Adrenal gland (tissue), 12 donors: ENCODE data around the gene SERPINB6. TPM values are rescaled to one million over a fixed set of nuclear protein-coding genes. Genes with fewer than 3 reads are reported as not detected.

Experiments
- DNase-seq, 7 donors: peaks; one replicate each; pipeline ENCODE4 v3.0.0-alpha.2; 2019 to 2020
- H3K27ac ChIP-seq, 5 donors: fragments of 200-600 bp; sonication (generic) in 4 of 5; 1 replicate in 3 of 5; 2 replicates in 2 of 5; pipeline versions ENCODE4 v1.5.1 to v1.8.0; 2016 to 2020; ENCODE audit warnings: mild to moderate bottlenecking in 1 of 5
- H3K27me3 ChIP-seq: fragments of 200-600 bp; 2 replicates; pipeline ENCODE4 v1.8.0; 2021
- H3K36me3 ChIP-seq, 2 donors: fragments of 200-600 bp; replicated peaks in 1 of 2; 1 replicate in 1 of 2; 2 replicates in 1 of 2; pipeline versions ENCODE4 v1.5.1 to v1.8.0; 2018 to 2022
- H3K4me1 ChIP-seq, 2 donors: fragments of 200-600 bp; replicated peaks in 1 of 2; 1 replicate in 1 of 2; 2 replicates in 1 of 2; pipeline versions ENCODE4 v1.5.1 to v1.8.0; 2018 to 2021
- H3K4me3 ChIP-seq, 4 donors: fragments of 200-600 bp; sonication (generic) in 3 of 4; one replicate each; pipeline ENCODE4 v1.5.1; 2016 to 2018
- H3K9me3 ChIP-seq, 3 donors: fragments of 200-600 bp; sonication (generic) in 1 of 3; replicated peaks in 1 of 3; 1 replicate in 2 of 3; 2 replicates in 1 of 3; pipeline versions ENCODE4 v1.5.1 to v1.8.0; 2016 to 2021
- CTCF ChIP-seq, 6 experiments: fragments of 450-650 bp in 4 of 6; fragments of 200-600 bp in 2 of 6; sonication (generic) in 1 of 6; IDR thresholded peaks; 1 replicate in 5 of 6; 2 replicates in 1 of 6; pipeline versions ENCODE4 v1.5.1 to v1.8.0; 2016 to 2021; ENCODE audit warnings: antibody characterized with exemption in 6 of 6, mild to moderate bottlenecking in 2 of 6, moderate library complexity in 1 of 6
- POLR2A ChIP-seq, 2 donors: fragments of 450-650 bp; IDR thresholded peaks; one replicate each; pipeline ENCODE4 v1.6.1; 2017; ENCODE audit warnings: antibody characterized with exemption in 2 of 2, mild to moderate bottlenecking in 2 of 2, moderate library complexity in 1 of 2
- WGBS, 4 donors: extraction: QIAGEN DNeasy Blood & Tissue Kit in 2 of 4; methylation state at CpG; one replicate each; pipeline versions ENCODE4 v1.1.5 to v1.1.7; 2013 to 2017; 5-methylcytosine and 5-hydroxymethylcytosine counted together
- intact Hi-C, 2 donors: fragments of 100-400 bp; cut with DNase I; formaldehyde crosslinking; loops; one replicate each; pipeline versions ENCODE4 v1.14.1 to v1.15.0; 2022 to 2023
- polyA plus RNA-seq, 3 donors: library from polyadenylated mRNA; stranded (reverse); fragments of 200-250 nt in 2 of 3; fragments of 350-450 nt in 1 of 3; fragmentation: Illumina TruSeq in 1 of 3; extraction: RNeasy Lipid Tissue Mini Kit (QIAGEN cat#74804) in 1 of 3; gene quantifications; one replicate each; pipeline ENCODE4 v1.2.3, GENCODE V29; 2013 to 2014
- total RNA-seq, 9 donors: library from RNA; depleted of rRNA in 4 of 9; stranded (reverse); fragments of >200 nt in 4 of 9; fragments of 120-200 nt in 1 of 9; fragmentation: NEBNext Ultra II Directional in 1 of 9; extraction: Animal tissue kit (Norgen Biotek cat#: 25700) in 1 of 9; gene quantifications; one replicate each; pipeline versions ENCODE4 v1.1.0 to v1.2.4, GENCODE V29; 2013 to 2023
- donor health status: healthy with polysubstance abuse.
- donor health status: Bipolar disorder and iron deficiency.
- donor health status: DM: yes; HTN: yes; CAD: no.
- donor health status: DM: no; HTN: no; CAD: no.
- donor health status: DM: no; HTN: no; CAD: no.
- donor health status: DM: yes; HTN: yes; CAD: no.

Gene SERPINB6
- total and polyA plus RNA-seq, 12 donors = 132 to 332 (median 209) TPM

DNA sequence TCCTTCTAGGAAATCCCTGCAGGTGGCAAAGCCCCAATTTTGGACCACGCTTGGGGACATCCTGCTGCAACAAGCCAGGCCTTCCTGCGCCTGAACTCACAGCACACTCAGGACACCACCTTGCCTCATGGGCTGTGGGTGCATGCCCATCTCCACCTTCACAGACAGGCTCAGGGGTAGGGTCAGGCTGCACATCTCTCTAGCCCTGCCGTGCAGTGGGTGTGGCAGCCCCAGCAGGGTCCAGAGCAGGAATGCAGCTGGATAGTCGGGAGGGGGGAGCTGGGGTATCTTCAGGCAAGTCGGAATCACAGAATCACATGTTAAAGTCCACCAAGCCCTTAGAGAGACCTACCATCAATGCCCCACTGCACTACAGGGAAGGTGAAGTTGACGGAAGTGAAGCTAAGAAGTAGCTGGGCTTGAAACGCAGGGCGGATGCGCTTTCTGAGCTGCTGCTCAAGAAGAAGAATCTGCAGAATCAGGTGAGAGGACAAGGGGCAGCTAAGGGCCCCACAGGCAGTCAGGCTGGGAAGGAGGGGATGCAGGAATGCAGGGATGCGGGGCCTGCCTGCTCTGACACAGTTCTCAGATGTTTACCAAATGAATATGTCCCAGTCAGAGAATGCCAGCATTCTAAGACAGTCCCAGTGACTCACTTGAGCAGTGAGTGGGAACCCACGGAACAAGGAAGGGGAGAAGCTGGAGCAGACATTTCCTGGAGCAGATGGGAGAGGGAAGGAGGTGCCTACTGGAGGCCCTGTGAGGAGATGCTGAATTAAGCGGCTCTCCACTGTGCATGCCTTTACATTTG is 11.3 kb downstream of the SERPINB6 start:
- 76 to 87% (median 79%) methylated on average over 12 of the region's 12 CpGs for WGBS, 4 donors

DNA sequence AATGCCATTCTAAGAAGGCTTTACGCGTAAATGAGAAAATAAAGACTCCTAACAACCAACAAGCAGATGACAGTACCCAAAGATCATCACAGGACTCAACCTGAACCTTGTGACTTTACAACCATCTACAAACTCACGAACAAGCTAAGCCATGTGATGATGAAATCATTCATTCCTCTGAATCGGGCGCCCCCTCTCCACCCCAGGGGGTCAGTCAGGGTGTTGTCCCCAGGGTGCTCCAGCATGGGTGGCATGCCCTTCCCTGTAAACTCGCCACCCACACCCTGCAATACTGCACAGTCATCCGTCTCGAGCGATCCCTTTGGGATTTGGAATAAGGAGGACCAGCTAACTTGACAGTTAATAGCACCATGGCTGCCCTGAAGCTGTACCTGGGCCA is 12.6 kb downstream of the SERPINB6 start:
- H3K9me3 ChIP-seq = no peaks in the 10 kb centered on the region
- 85 to 91% (median 87%) methylated on average over 5 to 9 of the region's 9 CpGs for WGBS, 4 donors
- H3K27me3 ChIP-seq = no peaks in the 10 kb centered on the region
- H3K27ac ChIP-seq = peak overlapping the region in 3 of 5 donors; percentile 46 to 81 (median 62)
- TF ChIP-seq POLR2A (IDR thresholded peaks at IDR 0.05) = no peak
- TF ChIP-seq CTCF (IDR thresholded peaks at IDR 0.05) = no peak
- peak in 2 of 7 donors; percentile 16 to 49 for DNase-seq
- peaks cover 0 to 36% of the 10 kb centered on the region in 2 donors for H3K36me3 ChIP-seq
- no peak overlapping the region for H3K4me3 ChIP-seq
- intact Hi-C loops = no loop called here
- peaks cover 14 to 59% of the 10 kb centered on the region in 2 donors for H3K4me1 ChIP-seq

More for the DNA sequence above, 11.3 kb downstream of the SERPINB6 start:
- H3K27me3 ChIP-seq = no peaks in the 10 kb centered on the region
- intact Hi-C loops = no loop called here
- H3K4me3 ChIP-seq = no peak overlapping the region
- no peak for TF ChIP-seq POLR2A (IDR thresholded peaks at IDR 0.05)
- TF ChIP-seq CTCF (IDR thresholded peaks at IDR 0.05) = no peak
- peaks cover 14 to 59% of the 10 kb centered on the region in 2 donors for H3K4me1 ChIP-seq
- H3K9me3 ChIP-seq = no peaks in the 10 kb centered on the region
- peaks cover 0 to 22% of the 10 kb centered on the region in 2 donors for H3K36me3 ChIP-seq
- DNase-seq = peak in 2 of 7 donors; percentile 20 to 50
- H3K27ac ChIP-seq = peak overlapping the region in 2 of 5 donors; percentile 44 to 62

DNA sequence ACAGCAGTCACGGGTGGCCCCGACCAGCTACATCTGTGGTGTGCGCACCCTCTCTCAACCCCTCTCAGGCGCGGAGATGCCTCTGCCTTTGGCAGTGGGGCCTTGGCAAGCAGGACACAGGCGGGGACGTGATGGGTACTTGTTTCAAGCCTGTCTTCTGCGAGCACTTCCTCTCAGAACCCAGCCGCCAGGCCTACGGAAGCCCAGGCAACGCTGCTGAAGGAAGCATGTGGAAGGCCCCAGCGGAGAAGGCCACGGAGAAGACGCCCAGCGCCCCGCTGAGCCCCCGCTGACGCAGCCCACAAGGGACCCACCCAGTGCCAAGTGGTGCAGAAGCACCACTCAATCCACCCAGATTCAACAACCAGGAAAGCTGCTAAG is 13.0 kb downstream of the SERPINB6 start:
- no peaks in the 10 kb centered on the region for H3K27me3 ChIP-seq
- H3K27ac ChIP-seq = peak overlapping the region in 3 of 5 donors; percentile 46 to 81 (median 62)
- WGBS, 4 donors = 61 to 79% (median 71%) methylated on average over 6 to 18 of the region's 18 CpGs
- TF ChIP-seq CTCF (IDR thresholded peaks at IDR 0.05) (no peak), POLR2A (IDR thresholded peaks at IDR 0.05) (no peak)
- no peak overlapping the region for H3K4me3 ChIP-seq
- DNase-seq = peak in 5 of 7 donors; percentile 35 to 65 (median 51)
- H3K36me3 ChIP-seq = peaks cover 0 to 40% of the 10 kb centered on the region in 2 donors
- H3K9me3 ChIP-seq = no peaks in the 10 kb centered on the region
- H3K4me1 ChIP-seq = peaks cover 14 to 55% of the 10 kb centered on the region in 2 donors
- intact Hi-C loops = no loop called here

DNA sequence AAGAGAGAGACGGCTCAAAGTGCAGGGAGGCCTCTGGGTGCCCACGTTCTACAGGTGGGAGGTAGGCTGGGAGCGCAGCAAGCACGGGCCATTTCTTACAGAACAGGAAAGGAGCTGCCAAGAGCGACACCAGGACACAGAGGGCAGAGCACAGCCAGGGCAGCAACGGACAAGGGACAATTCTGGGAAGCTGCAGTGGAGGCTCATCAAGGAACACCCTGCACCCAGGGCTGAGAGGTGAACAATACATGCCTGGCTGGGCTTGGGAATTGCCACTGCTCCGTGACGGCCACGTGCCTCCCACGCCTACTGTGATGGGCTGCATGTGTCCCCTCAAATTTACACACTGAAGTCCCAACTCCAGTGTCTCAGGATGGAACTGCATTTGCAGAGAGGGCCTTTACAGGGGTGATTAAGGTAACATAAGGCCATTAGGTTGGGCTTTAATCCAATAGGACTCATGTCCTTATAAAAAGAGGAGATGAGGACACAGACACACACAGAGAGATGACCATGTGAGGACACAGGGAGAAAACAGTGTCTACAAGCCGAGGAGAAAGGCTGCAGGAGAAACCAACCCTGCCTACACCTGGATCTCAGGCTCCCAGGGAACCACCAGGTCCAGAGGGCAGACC is 13.6 kb downstream of the SERPINB6 start:
- Histone ChIP-seq H3K36me3 (peaks cover 0 to 41% of the 10 kb centered on the region in 2 donors), H3K9me3 (no peaks in the 10 kb centered on the region), H3K4me1 (peaks cover 12 to 52% of the 10 kb centered on the region in 2 donors), H3K4me3 (no peak overlapping the region), H3K27me3 (no peaks in the 10 kb centered on the region), H3K27ac (peak overlapping the region in 3 of 5 donors; percentile 46 to 81 (median 62))
- WGBS, 4 donors = 69 to 88% (median 78%) methylated on average over 7 to 11 of the region's 11 CpGs
- intact Hi-C loops = no loop called here
- peak in 4 of 7 donors; percentile 19 to 78 (median 40) for DNase-seq
- TF ChIP-seq POLR2A (IDR thresholded peaks at IDR 0.05) (no peak), CTCF (IDR thresholded peaks at IDR 0.05) (no peak)
